Activated CD8-positive, alpha-beta memory T cell treated with anti-CD3 and anti-CD28 coated beads for 48 hours (primary cell): ENCODE data around the gene VIPR2.

Source experiments
- DNase-seq, 3 experiments: peaks; one replicate each; pipeline ENCODE4 v3.0.0-alpha.2; 2020; ENCODE audit warnings: low read depth in 2 of 3, low spot score in 2 of 3

The VIPR2 gene

GRCh38 chr7:159047536-159047935 lies 97.1 kb downstream of the VIPR2 start:
- no peak for DNase-seq

DNA sequence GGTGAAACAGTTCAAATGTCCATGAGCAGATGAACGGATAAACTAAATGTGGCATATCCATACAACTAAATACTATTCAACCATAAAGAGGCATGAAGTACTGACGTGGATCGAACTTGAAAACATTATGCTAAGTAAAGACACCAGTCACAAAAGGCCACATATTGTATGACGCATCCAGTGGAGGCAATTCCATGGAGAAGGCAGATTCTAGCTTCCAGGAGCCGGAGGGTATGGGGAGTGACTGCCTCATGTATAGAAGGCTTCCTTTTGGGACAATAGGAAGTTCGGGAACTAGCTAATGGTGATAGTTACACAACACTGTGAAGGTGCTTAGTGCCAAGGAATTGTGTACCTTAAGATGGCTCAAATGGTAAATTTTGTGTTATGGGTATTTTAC lies 98.4 kb downstream of the VIPR2 start:
- no peak for DNase-seq

DNA sequence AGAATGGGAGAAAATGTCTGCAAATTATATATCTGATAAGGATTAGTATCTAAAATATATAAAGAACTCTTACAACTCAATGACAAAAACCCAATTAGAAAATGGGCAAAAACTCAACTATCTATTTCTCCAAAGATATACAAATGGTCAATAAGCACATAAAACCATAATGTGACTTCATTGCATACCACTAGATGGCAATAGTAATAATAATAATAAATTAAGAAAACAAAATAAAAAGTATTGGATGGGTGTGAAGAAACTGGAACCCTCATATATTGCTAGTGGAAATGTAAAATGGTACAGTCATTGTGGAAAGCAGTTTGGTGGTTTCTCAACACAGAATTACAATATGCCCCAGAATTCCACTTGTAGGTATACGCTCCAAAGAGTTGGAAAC lies 98.8 kb downstream of the VIPR2 start:
- no peak for DNase-seq

- no peak for DNase-seq
Observed at GRCh38 chr7:159042581-159043101, 102.0 kb downstream of the VIPR2 start.

DNA sequence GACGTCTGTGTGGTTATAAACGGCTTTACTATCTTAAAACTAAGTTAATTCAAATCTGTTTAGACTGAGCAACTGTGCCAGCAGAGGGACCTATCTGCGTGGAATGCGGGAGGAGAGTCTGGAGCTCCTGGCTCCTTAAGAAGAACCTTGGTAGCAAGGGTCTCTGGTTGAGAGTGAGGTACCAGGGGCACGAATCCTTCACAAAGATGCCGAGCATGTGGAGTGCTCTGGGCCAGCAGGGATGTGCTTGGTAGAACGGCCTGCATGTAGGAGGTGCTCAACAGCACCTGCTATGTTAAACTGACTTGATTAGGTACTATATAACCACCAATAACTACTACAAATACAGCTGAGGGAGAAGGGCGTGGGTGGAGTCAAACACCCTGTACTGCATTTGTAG lies 102.6 kb downstream of the VIPR2 start:
- DNase-seq, result no peak

DNA sequence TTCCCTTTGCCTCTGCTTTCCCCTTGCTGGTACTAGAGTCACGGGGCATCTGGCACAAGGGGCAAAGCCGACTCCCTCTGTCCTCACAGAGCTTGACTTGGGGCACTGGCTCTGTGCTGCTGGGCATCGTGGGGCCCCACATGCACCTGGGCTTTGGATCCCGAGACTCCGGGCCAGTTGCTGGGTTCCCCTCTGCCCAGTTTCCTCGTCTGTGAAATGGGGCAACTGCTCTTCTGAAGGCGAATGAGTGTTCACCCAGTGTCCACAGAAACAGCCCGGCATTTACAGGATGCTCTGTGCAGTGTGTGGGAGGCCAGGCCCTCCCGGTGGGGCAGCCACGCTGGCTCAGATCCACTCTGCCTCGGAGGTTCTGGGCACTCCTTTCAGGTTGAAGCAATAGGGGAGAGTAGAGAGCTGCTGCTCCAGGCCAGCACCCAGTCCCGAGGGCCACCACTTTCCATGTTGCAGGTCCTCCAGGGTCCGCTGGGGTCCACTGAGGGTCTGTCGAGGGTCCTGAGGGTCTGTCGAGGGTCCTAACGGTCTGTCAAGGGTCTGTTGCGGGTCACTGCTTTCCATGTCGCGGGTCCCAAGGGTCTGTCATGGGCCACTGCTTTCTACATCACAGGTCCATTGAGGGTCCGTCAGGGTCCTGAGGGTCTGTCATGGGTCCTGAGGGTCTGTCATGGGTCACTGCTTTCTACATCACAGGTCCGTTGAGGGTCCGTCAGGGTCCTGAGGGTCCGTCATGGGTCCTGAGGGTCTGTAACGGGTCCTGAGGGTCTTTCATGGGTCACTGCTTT lies 103.6 kb downstream of the VIPR2 start:
- no peak for DNase-seq

DNA sequence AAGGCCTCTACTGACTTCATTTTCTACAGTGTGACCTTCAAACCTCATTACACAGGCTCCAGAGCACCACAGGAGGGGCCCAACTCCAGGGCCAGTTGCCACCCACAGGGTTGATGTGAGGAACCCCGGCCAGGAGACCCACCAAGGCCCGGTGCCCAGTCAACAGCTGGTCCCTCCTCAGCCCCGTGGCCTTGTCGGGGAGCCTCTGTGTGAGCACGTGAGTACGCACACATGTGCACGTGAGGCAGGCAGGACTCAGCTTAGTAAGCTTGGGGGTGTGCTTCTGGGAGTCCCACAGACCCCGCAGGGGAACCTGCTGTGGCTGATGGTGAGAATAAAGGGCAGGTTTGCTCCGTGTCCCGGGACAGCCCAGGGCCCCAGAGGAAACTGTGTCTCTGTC lies 104.5 kb downstream of the VIPR2 start:
- no peak for DNase-seq

- no peak for DNase-seq
Observed at GRCh38 chr7:159039716-159040115, 105.0 kb downstream of the VIPR2 start.

- DNase-seq, result no peak
Observed at GRCh38 chr7:159038066-159038465, 106.6 kb downstream of the VIPR2 start.

DNA sequence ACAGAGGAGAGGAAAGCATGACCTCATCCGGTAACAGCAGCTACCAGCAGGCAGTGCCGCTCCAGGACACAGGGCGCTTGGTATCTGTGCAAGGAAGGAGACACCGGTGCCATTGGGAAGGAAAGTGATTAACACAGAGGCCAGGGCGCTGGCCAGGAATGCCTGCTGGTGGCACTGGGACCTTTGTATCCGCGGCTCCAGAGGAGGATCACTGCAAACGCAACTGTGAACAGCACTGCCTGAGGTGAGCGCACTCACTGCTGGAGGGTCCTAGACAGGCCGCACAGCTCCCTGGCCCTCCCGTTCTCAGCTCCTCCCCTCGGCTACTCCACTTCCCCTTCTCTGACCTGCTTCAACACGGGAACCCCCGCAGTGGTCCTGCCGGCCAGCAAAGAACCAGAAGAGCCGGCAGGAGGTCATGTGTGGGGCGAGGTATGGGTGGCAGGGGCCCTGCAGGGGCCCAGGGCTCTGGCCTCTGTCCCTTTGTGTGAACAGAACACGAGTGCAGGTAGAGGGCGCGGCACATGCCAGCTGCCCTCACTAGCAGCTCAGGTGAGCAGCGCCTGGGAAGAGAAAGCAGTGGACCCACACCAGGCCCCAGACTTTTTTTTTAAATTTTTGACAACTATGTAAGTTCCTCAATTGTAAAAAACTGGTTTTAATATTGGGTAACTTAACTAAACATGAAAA lies 107.6 kb downstream of the VIPR2 start:
- no peak for DNase-seq

DNA sequence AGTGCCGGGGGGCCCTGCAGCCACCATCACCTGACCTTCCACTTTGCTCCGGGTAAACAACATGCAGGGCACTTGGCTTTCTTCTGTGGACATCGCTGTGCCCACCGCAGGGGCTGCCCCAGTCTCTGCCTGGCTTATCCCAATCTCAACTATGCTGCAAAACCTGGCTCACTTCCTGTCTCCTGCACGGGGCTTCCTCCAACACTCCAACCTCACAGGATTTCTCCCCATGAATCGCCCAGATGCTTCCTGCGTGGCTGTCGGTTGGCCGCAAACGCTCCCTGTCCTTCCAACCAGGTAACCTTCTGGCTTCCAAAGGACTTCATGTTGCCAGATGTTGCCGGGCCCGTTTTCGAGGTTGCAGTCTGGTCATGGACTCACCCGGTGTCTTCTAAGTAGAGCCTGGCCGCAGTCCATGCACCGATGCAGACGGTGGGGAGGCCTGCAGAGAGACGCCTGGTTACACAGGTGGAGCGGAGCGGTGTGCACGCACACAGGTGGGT lies 109.0 kb downstream of the VIPR2 start:
- no peak for DNase-seq

GRCh38 chr7:159034988-159035387 lies 109.7 kb downstream of the VIPR2 start:
- DNase-seq, result no peak

DNA sequence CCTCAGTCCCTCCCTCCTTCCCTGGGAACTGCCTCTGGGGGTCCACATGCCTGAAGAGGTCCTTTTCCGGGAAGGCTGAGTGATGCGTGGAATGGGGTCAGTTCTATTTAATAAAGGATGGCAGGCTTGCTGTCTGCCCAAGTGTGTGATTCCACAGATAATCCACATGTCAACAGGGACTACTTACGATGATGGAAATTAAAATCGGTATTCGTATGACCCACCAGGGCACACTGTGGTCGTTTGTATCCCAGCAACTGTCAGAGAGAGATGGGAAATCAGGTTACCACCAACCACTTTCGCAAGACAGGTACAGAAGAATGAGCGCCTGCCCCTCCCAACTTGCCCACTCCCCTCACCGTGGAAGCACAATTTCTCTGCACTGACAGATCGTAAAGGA lies 110.3 kb downstream of the VIPR2 start:
- DNase-seq, result no peak

DNA sequence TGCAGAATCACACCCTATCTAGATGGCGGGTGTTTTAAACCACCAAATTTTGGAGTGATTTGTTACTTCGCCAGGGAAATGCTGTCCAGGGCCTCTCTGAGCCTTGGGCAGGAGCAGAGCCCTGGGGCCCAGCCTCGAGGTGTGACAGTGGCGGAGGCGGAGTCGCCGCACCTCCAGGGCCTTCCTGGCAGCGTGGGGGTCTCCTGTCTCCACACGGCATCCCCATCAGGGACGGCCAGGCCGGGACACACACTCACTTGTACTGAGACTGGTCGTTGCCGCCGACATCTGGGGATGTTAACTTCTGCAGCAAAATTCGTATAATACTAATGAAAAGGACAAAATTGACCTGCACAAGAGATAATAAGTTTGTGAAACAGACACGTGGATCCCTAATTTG lies 110.7 kb downstream of the VIPR2 start:
- DNase-seq, result no peak

GRCh38 chr7:159033473-159033825 lies 111.2 kb downstream of the VIPR2 start:
- DNase-seq, result no peak

DNA sequence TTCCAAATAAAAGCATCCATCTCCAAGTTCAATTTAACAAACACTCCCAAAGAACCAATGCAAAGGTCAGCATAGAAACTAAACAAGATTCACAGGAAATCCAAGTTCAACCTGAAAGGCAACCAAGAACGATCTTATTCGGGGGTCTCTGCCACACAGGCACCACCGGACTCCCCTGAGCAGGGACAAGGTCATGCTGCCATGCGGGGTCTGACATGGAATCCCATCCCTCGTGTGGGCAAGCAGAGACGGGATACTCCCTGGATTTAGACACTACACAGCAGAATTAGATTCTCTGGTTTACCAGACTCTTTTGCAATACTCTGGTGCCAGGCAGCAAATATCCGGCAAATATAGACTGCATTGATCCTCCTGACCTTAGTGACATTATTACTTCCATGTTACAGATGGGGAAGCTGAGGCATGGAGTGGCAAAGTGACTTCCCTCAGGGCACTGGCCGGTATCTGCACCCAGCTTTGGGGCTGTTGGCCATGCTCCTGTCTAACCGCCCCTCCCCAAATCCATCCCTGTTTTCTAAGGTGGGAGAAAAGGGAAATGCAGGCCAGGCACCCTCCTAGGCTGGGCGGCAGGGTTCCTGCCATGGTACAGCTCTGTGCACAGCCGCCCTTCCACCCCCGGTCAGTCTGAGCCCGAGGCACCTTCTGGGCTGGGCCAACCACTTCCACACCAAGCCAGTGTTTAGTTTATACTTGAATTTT lies 111.8 kb downstream of the VIPR2 start:
- DNase-seq, result no peak

DNA sequence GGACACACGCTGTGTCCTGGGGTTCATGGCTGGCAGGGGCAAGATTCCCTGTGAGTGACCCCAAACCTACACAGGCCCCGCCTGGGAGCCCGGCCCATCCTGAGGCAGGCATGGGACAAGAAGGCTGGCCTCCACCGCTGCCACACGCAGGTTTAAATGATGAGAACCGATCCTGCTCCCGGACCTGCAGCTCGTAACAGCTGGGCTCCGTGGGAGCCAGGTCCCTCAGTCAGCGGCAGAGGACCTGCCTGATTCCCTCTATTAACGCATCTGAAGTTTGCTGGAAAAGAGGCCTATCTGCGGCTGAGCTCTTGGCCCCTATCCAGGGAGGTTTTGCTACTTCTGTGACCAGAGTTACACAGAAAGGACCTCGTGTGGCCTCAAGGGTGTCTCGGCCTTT lies 112.3 kb downstream of the VIPR2 start:
- DNase-seq, result no peak

DNA sequence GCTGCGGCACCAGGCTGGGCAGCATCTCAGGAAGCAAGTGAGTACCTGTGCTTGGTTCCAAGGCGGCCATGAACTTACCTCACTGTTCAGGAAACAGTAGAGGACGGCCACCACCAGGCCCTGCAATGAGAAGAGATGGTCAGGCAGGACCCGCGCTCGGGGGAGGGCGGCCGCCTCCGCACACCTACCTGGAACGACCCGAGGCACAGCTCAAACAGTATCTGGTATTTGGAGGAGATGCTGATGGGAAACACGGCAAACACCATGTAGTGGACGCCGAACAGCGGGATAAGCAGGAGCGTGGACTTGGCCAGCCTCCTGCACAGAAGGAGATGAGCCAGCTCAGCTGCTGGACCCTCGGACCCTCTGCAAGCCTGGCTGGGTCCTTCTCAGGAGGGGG lies 112.9 kb downstream of the VIPR2 start:
- no peak for DNase-seq

- DNase-seq, result no peak
Observed at GRCh38 chr7:159031135-159031701, 113.4 kb downstream of the VIPR2 start.

GRCh38 chr7:159030490-159031134 lies 114.1 kb downstream of the VIPR2 start:
- no peak for DNase-seq
